Heart left ventricle (tissue), 16 donors: ENCODE measurements around the gene TMEM130. TPM values are rescaled to one million over a fixed set of nuclear protein-coding genes. Genes with fewer than 3 reads are reported as not detected.
"Not testable (repeated sequence)": the region's sequence is repeated elsewhere in the genome, so short reads cannot be mapped to it uniquely, and the experiment has no call there.

Experiments
- ATAC-seq, 4 donors: fragments of 200-7000 bp; cut with Tn5 transposase; one replicate each; pipeline ENCODE4 v1.9.1; 2020 to 2022; ENCODE audit warnings: moderate library complexity in 4 of 4, mild to moderate bottlenecking in 3 of 4, moderate number of reproducible peaks in 1 of 4
- DNase-seq, 5 donors: peaks; one replicate each; pipeline ENCODE4 v3.0.0-alpha.2; 2020
- H3K27ac ChIP-seq, 12 donors: fragments of 200-600 bp; sonication (generic) in 4 of 12; one replicate each; pipeline versions ENCODE4 v1.5.0 to v1.8.0; 2016 to 2022; ENCODE audit warnings: mild to moderate bottlenecking in 2 of 12
- H3K27me3 ChIP-seq, 9 donors: fragments of 200-600 bp; sonication (generic) in 2 of 9; one replicate each; pipeline versions ENCODE4 v1.5.1 to v1.8.0; 2016 to 2022; ENCODE audit warnings: mild to moderate bottlenecking in 3 of 9
- H3K36me3 ChIP-seq, 9 donors: fragments of 200-600 bp; sonication (generic) in 2 of 9; one replicate each; pipeline versions ENCODE4 v1.5.0 to v1.8.0; 2018 to 2022; ENCODE audit warnings: mild to moderate bottlenecking in 2 of 9
- H3K4me1 ChIP-seq, 12 donors: fragments of 200-600 bp; sonication (generic) in 4 of 12; one replicate each; pipeline versions ENCODE4 v1.5.0 to v1.8.0; 2016 to 2022; ENCODE audit warnings: mild to moderate bottlenecking in 3 of 12
- H3K4me3 ChIP-seq, 12 donors: fragments of 200-600 bp; sonication (generic) in 4 of 12; one replicate each; pipeline versions ENCODE4 v1.5.0 to v1.8.0; 2017 to 2022; ENCODE audit warnings: mild to moderate bottlenecking in 9 of 12, moderate library complexity in 4 of 12
- H3K9me3 ChIP-seq, 12 donors: fragments of 200-600 bp; sonication (generic) in 4 of 12; one replicate each; pipeline versions ENCODE4 v1.5.0 to v1.8.0; 2016 to 2022; ENCODE audit warnings: mild to moderate bottlenecking in 1 of 12
- POLR2A ChIP-seq, 2 donors: fragments of 450-650 bp; IDR thresholded peaks; one replicate each; pipeline ENCODE4 v1.6.1; 2017; ENCODE audit warnings: antibody characterized with exemption in 2 of 2, mild to moderate bottlenecking in 2 of 2, moderate library complexity in 2 of 2
- WGBS, 4 donors: extraction: QIAGEN DNeasy Blood & Tissue Kit in 2 of 4; methylation state at CpG; one replicate each; pipeline versions ENCODE4 v1.1.5 to v1.1.7; 2013 to 2018; 5-methylcytosine and 5-hydroxymethylcytosine counted together
- intact Hi-C, 10 donors: fragments of 100-400 bp; cut with DNase I; formaldehyde crosslinking; loops; one replicate each; pipeline versions ENCODE4 v1.11.1 to v1.14.2; 2022
- polyA plus RNA-seq, 2 donors: library from polyadenylated mRNA; stranded (reverse); fragments of 200-250 nt; gene quantifications; one replicate each; pipeline ENCODE4 v1.2.3, GENCODE V29; 2013
- total RNA-seq, 9 donors: library from RNA; depleted of rRNA in 2 of 9; stranded (reverse); fragments of >200 nt in 2 of 9; fragmentation: NEBNext Ultra II Directional in 3 of 9; extraction: Animal tissue kit (Norgen Biotek cat#: 25700) in 3 of 9; gene quantifications; one replicate each; pipeline versions ENCODE4 v1.1.0 to v1.2.4, GENCODE V29; 2016 to 2023
- TF ChIP-seq, protein P1 (sequence below), 12 donors: fragments of 200-600 bp; sonication (generic) in 4 of 12; IDR thresholded peaks; one replicate each; pipeline versions ENCODE4 v1.5.0 to v1.8.0; 2018 to 2022; ENCODE audit warnings: antibody characterized with exemption in 12 of 12, mild to moderate bottlenecking in 5 of 12
- donor health status: ischemic (EF 13 %, LVEDD 7.1; RV severe dilation, severe dysfunction).
- donor health status: healthy with polysubstance abuse.
- donor health status: DM: no; HTN: yes; CAD: no.
- donor health status: DM: no; HTN: no; CAD: no.
- donor health status: ischemic (EF 25% LVEDD 6.9; RV normal size, moderate dysfunction).
- donor health status: ischemic (EF 25% LVEDD 5.7; RV mildly dilated, moderate dysfunction).
- donor health status: healthy.
- donor health status: DM: yes; HTN: yes; CAD: no.
- donor health status: ischemic (EF 35%, LVEDD 5.7; RV mildly dilated, moderate dysfunction).
- donor health status: nonischemic (EF 11% LVEDD 7.7; RV severe dilation, severe dysfunction).
- donor health status: DM: yes; HTN: yes; CAD: no.
- donor health status: PGD.
- donor health status: ischemic (EF 29% LVEDD 5.4; RV normal size, mild dysfunction).
- donor health status: nonischemic (EF 23%, LVEDD 6.1; RV moderate dilation, normal function).

Gene TMEM130
- total and polyA plus RNA-seq, 11 donors = 0.11 to 0.77 (median 0.20) TPM; not detected in 7

DNA sequence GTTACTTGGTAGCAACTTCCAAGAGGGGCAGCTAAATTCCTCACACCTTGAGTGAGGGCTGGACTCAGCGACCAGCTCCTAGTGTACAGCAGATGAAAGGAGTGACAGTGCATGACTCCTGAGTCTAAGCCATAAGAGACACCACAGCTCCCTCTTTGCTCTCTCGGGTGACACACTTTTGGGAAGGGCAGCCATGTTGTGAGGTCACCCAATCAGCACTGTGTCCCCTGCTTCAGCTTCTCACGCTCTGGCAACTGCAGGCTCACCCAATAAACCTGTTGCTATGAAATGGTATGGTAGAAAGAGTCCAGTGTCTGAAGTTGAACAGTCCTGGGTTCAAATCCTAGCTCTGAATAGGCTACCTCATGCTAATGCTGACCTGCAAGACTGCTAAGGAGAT, 20.9 kb downstream of the TMEM130 start:
- intact Hi-C loops = loop anchor here in 1 of 10 donors (10.0 kb wide), 1 partner anchor 544 kb away; no protein-coding TSS in a partner anchor
- H3K36me3 ChIP-seq = no peaks in the 10 kb centered on the region
- no peaks in the 10 kb centered on the region for H3K27me3 ChIP-seq
- no peak overlapping the region for H3K4me3 ChIP-seq
- TF ChIP-seq, protein P1, sequence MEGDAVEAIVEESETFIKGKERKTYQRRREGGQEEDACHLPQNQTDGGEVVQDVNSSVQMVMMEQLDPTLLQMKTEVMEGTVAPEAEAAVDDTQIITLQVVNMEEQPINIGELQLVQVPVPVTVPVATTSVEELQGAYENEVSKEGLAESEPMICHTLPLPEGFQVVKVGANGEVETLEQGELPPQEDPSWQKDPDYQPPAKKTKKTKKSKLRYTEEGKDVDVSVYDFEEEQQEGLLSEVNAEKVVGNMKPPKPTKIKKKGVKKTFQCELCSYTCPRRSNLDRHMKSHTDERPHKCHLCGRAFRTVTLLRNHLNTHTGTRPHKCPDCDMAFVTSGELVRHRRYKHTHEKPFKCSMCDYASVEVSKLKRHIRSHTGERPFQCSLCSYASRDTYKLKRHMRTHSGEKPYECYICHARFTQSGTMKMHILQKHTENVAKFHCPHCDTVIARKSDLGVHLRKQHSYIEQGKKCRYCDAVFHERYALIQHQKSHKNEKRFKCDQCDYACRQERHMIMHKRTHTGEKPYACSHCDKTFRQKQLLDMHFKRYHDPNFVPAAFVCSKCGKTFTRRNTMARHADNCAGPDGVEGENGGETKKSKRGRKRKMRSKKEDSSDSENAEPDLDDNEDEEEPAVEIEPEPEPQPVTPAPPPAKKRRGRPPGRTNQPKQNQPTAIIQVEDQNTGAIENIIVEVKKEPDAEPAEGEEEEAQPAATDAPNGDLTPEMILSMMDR (IDR thresholded peaks at IDR 0.05) = no peak
- no peak for TF ChIP-seq POLR2A (IDR thresholded peaks at IDR 0.05)
- peaks cover 0 to 22% (median 8%) of the 10 kb centered on the region in 12 donors for H3K9me3 ChIP-seq
- DNase-seq (no peak), ATAC-seq (no peak)
- 71 to 94% (median 87%) methylated on average over 1 to 3 of the region's 3 CpGs for WGBS, 4 donors
- H3K4me1 ChIP-seq = no peaks in the 10 kb centered on the region
- H3K27ac ChIP-seq = no peak overlapping the region

DNA sequence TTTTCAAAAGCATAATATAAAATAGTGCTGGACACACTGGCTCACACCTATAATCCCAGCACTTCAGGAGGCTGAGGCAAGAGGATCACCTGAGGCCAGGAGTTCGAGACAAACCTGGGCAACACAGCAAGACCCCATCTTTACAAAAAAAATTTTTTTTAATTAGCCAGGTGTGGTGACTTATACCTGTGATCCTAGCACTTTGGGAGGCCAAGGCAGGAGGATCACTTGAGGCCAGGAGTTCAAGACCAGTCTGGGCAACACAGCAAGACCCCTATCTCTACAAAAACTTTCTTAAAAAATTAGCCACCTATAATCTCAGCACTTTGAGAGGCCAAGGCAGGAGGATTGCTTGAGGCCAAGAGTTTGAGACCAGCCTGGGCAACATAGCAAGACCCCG, 27.3 kb downstream of the TMEM130 start:
- not testable (repeated sequence) for H3K4me3 ChIP-seq, ATAC-seq, H3K9me3 ChIP-seq, H3K27ac ChIP-seq, H3K36me3 ChIP-seq, H3K4me1 ChIP-seq, DNase-seq, H3K27me3 ChIP-seq
- intact Hi-C loops = loop anchor here in 3 of 10 donors (2.0 to 10.0 kb wide), 3 partner anchors 85 to 538 kb away; no protein-coding TSS in a partner anchor
- 75 to 85% (median 80%) methylated on average over 2 of the region's 2 CpGs for WGBS, 4 donors

- intact Hi-C loops = loop anchor here (1.0 to 10.0 kb wide), 8 partner anchors 84 to 537 kb away; no protein-coding TSS in a partner anchor
- TF ChIP-seq, protein P1 (IDR thresholded peaks at IDR 0.05) = peak; percentile 89 to 99 (median 96)
- TF ChIP-seq POLR2A (IDR thresholded peaks at IDR 0.05) = no peak
- peaks cover 0 to 4% (median 0%) of the 10 kb centered on the region in 12 donors for H3K4me1 ChIP-seq
- H3K27ac ChIP-seq = no peak overlapping the region
- ATAC-seq (peak; percentile 25 to 78 (median 76)), DNase-seq (peak; percentile 42 to 75 (median 51))
- 36 to 46% (median 42%) methylated on average over 9 to 11 of the region's 11 CpGs for WGBS, 4 donors
- no peak overlapping the region for H3K4me3 ChIP-seq
- no peaks in the 10 kb centered on the region for H3K36me3 ChIP-seq
- no peaks in the 10 kb centered on the region for H3K9me3 ChIP-seq
- H3K27me3 ChIP-seq = peaks cover 0 to 12% (median 0%) of the 10 kb centered on the region in 9 donors
Observed at GRCh38 chr7:98841179-98841997, 28.4 kb downstream of the TMEM130 start.

GRCh38 chr7:98840722-98841121, 29.1 kb downstream of the TMEM130 start:
- no peak overlapping the region for H3K4me3 ChIP-seq
- no peaks in the 10 kb centered on the region for H3K9me3 ChIP-seq
- ATAC-seq (no peak), DNase-seq (no peak)
- H3K27ac ChIP-seq = no peak overlapping the region
- no peaks in the 10 kb centered on the region for H3K36me3 ChIP-seq
- no peak for TF ChIP-seq POLR2A (IDR thresholded peaks at IDR 0.05)
- TF ChIP-seq, protein P1 (IDR thresholded peaks at IDR 0.05) = no peak
- intact Hi-C loops = loop anchor here (1.0 to 10.0 kb wide), 8 partner anchors 83 to 536 kb away; no protein-coding TSS in a partner anchor
- peaks cover 0 to 4% (median 0%) of the 10 kb centered on the region in 12 donors for H3K4me1 ChIP-seq
- 48 to 62% (median 52%) methylated on average over 4 of the region's 4 CpGs for WGBS, 4 donors
- peaks cover 0 to 12% (median 0%) of the 10 kb centered on the region in 9 donors for H3K27me3 ChIP-seq
